Caki2 (cell line): ENCODE measurements around the gene EPHB2. TPM values are rescaled to one million over a fixed set of nuclear protein-coding genes. Genes with fewer than 3 reads are reported as not detected.

Experiments used
- DNase-seq: peaks from one replicate; pipeline ENCODE4 v3.0.0-alpha.2; 2015; ENCODE audit warnings: low read depth
- in situ Hi-C: cut with HindIII; loops from 2 replicates; pipeline ENCODE4 v1.10.0; 2016; ENCODE audit warnings: low sequenced_read_pairs, low pct_unique_long_range_greater_than_20kb, mixed read lengths
- total RNA-seq: library from RNA; depleted of rRNA; stranded (reverse); fragments of >200 nt; shearing (Covaris generic); gene quantifications from 2 replicates; pipeline ENCODE4 v1.2.3, GENCODE V29; 2014; ENCODE audit warnings: low replicate concordance

The EPHB2 gene
- total RNA-seq, 1 experiment from 2014 or later, result 14.5 TPM

DNA sequence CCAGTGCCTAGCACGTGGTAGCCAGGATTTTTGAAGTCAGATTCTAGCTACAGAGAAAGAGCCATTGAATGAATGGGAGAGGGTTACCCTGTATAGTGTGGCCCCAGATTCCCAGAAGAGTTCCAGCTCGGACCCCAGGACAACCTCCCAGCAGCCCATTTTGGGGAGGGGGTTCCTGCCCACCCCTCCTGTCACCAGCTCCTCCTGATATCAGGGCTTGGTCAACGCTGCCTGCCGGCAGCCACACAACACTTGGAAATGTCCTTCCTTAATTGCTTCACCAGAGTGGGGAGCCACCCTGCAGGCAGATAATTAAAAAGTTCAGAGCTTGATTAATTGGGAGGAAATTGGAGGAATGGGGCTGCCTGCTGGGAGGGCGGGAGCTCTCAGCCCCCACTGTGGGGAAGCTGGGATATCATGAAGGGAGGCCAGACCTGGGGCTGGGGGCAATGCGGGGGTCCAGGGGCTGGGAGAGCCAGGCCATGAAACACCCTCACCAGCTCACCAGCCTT is 141.6 kb downstream of the EPHB2 start:
- no peak for DNase-seq
- in situ Hi-C loops, result no loop called here

DNA sequence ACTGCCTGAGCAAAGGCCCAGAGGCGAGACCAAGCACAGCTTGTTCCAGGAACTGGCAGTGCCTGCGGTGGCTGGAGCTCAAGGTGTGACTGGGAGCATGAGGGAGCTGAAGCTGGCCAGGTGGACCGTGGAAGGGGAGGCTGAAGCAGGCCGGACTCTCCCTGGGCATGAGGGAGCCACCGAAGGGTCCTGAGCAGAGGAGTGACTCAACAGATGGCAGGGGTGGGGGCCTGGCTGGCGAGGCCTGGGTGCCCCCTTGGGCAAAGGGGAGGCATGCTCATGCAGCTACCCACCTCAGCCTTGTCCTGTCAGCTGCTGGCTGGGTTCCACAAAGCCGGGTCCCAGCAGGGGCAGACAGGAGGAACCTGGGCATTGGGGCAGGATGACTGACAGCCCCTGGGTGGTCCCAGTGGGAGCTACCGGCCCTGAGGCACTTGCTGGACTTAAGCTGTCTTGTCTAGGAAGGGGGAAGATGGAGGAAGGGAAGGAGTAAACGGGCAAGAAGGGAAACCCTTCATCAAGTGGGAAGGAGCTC is 143.1 kb downstream of the EPHB2 start:
- in situ Hi-C loops, result no loop called here
- DNase-seq, result no peak

DNA sequence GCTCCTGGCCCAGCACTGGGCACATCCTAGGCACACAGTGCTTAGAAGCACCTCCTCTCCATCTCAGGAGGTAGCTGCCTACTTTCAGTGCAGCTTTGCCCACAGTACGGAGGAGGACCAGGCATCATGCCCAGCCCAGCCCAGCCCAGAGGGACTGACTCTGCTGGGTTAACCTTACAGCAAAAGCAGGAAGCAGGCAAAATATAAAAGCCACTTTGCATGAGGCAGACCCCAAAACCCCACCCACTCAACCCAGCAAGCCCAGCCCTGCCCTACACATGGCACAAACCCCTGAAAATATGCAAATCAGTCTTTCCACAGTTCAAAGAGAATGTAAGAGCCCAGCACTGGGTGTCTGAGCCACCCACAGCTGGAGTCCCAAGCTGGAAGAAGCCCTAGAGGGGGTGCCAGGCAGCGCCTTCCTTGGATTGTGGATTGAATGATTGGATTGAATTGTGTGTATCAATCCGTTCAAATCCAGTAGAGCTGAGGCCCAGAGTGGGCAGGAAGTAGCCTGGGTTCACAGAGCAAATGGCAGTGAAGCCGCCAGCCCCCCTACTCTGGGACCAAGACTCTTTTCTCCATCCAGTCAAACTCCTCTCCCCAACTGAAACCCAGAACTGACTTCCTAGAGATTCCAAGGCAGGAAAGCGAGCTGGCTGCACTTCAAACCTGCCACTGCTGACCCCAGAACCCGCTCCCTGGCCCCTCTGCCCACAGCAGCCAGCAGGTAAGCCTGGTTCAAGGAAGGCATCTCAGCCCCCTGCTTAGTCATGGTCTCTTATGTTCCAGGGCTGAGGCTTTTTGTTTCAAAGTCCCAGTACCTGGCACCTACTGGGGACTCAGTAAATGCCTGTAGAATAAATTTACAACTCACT is 144.3 kb downstream of the EPHB2 start:
- in situ Hi-C loops, result no loop called here
- DNase-seq, result no peak

DNA sequence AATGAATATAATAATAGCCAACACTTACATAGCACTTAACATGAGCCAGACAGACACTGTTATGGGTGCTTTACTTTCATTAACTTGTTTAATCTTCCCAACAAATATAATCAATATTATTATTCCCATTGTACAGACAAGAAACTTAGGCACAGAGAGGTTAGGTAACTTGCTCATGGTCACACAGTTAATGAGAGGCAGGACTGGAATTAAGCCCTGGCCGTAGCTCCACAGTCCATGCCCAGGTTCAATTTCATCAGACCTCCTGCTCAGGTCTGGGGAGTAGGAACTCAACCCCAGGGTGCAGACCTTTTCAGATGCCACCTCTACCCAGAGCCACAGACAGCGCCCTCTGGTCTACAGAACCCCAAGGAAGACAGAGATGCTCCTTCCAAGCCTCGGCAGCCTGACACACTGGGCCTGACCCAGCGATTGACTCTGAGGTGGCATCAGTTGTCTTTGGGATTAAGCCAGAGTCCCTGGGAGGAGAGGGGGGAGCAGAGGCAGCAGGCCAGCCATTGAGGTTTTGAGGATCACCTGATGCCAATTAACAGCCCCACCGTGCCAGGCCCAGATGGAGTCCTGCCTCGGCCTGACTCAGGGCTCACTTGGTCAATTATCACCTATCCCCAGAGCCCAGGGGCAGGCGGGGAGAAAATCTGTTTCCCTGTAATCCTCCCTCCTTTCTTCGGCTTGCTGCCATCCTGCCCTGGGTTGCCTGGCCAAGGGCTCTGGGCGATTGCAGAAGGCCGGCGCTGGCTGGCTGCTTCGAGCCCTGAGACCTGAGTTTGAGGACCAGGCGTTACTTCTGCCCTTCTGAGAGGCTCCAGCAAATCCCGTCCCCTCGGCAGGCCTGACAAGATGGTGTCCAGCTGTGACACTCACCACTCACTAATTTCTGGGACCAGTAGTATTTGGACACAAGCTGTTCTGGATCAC is 145.3 kb downstream of the EPHB2 start:
- DNase-seq, result no peak
- in situ Hi-C loops, result no loop called here

DNA sequence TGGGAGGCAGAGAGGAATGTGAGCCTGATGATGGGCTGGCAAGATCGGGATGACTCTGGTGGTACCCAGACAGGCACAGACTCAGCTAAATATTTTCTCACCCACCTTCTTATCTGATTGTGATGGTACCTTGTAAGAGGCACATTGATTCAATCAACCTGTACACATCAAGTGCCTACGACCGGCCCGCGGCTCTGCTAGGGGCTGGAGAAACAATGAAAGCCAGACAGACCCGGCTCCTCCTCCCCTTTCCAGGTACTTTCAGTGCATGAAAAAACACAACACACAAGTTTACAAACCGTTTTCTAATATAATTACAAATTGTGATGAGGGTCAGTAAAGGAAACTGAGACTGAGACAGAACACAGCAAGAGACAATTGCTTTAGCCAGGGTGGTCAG is 147.0 kb downstream of the EPHB2 start:
- no peak for DNase-seq
- in situ Hi-C loops, result no loop called here

DNA sequence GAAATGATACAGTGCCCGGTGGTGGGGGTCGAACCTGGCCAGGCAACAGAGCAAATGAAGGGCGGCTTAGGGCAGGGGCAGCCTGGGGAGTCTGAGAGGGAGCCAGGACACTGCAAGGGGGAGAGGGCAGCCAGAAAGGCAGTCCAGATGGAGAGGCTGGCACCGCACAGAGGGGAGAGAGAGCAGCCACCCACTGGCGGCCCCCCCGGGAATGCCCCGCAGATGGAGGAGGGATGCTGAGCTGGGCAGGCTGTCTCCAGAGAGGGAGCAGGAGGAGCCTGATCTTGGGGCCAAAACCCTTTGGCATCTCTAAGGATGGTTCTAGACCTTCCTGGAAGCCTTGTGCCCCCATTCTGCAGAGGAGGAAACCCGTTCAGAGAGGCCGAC is 149.8 kb downstream of the EPHB2 start:
- in situ Hi-C loops, result no loop called here
- no peak for DNase-seq

DNA sequence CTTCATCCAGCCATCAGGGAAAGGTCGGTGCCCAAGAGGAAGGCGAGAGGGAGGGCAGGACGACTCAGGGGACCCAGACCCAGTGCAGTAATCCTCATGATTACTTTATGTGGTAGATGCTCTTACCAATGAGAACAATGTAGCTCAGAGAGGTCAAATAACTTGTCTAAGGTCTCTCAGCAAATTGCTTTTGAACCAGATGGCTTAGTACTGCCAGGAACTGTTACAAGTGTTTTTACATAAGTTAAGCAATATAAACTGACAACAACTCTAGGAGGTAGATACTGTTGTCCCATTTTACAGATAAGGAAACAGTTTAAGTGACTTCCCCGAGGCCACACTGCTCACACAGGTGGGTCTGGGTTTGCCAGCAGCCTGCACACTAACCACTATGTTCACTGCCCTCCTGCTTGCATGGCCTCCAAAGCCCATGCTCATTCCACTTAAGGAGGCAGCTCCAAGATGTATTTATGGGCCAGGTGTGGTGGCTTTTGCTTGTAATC is 150.3 kb downstream of the EPHB2 start:
- in situ Hi-C loops, result no loop called here
- DNase-seq, result no peak

DNA sequence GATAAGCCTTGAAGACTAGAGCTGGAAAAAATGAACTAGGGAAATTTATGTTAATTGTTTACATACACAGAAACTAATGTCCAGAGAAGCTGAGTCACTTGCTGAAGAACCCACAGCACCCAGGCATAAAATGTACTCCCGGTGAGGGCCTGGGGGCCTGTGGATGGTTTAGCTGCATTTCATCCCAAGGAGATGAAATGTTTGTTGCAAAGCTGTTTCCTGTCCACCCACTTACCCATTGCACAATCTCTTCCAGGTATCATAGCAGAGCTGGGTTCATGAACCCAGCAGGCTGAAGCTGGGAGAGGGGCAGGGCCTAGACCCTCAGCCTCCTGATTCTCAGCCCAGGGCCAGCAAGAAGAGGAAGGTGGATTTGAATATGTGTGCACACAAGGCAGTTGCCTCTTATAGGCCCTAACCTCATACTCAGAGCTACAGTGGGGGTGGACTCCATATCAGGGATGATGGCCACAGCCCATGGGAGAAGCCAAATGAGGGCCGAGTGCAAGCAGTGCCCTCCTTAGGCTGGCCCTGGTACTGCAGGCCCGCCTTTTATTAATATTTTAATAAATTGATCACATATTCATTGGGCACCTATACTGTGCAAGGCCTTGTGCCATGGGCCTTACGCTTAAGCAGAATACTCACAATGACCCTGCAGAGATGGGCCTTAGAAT is 151.3 kb downstream of the EPHB2 start:
- peak; percentile 11 for DNase-seq
- in situ Hi-C loops, result no loop called here

DNA sequence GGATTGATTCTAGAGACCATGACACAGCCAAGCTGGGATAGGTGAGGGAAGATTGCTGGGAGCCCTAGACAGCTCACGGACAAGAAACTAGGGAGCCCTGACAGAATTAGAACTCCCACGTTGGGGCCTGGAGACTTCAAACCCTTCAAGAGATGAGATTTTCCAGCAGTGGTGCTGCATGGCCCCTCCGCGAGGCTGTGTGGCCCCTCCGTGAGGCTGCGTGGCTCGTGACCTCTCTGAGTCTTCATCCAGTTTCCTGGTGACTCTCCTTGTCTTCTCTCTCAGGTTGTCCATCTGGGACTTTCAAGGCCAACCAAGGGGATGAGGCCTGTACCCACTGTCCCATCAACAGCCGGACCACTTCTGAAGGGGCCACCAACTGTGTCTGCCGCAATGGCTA is 152.1 kb downstream of the EPHB2 start:
- no peak for DNase-seq
- in situ Hi-C loops, result no loop called here

DNA sequence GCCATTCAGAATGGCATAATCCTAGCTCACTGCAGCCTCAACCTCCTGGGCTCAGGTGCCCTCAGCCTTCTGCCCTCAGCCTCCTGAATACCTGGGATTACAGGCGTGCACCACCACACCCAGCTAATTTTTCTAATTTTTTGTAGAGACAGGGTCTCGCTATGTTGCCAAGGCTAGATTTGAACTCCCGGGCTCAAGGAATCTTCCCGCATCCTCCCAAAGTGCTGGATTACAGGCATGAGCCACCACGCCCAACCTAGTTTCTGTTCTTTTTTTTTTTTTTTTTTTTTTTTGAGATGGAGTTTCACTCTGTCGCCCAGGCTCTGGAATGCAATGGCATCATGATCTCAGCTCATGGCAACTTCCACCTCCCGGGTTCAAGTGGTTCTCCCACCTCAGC is 153.1 kb downstream of the EPHB2 start:
- in situ Hi-C loops, result no loop called here
- DNase-seq, result no peak

DNA sequence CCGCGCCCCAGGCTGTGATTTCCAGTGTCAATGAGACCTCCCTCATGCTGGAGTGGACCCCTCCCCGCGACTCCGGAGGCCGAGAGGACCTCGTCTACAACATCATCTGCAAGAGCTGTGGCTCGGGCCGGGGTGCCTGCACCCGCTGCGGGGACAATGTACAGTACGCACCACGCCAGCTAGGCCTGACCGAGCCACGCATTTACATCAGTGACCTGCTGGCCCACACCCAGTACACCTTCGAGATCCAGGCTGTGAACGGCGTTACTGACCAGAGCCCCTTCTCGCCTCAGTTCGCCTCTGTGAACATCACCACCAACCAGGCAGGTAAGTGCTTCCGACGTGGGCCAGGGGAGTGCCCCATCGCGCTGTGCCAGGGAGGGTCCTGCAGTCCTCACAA is 154.2 kb downstream of the EPHB2 start:
- in situ Hi-C loops, result no loop called here

DNA sequence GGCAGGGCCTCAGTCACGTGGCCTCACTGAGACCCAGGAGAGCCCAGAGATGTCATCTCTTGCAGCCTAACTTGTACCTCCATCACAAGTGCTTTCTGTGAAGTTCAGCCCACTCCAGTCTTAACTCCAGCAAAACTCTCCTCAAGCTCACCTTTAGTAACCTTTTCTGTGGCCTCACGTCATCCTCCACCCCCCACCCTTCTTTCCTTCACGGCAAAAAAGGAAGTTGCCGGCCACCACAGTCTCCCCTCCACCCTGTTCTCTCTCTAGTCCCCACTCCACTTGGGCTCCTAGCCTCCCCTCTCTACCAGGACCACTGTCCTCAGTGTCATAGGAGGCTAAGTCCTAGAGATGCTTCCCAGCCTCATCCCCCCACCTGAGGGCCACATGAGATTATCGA is 155.1 kb downstream of the EPHB2 start:
- DNase-seq, result no peak
- in situ Hi-C loops, result no loop called here

More for the DNA sequence above, 154.2 kb downstream of the EPHB2 start:
- DNase-seq, result no peak

DNA sequence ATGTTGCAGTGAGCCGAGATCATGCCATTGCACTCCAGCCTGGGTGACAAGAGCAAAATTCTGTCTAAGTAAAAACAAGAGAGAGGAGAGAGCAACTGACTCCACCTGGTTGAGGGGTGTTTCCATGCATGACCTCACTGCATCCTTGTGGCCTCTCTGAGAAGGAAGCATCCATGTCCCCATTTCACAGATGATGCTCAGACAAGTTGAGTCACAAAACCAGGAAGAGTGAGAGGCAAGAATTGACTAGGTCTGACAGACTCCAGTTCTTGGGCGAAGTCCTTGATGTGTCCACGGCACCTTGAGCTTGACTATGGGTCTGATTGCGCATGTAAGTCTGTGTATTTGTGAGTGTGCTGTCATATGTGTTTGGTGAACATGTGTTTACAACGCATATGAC is 156.2 kb downstream of the EPHB2 start:
- DNase-seq, result no peak
- in situ Hi-C loops, result no loop called here

DNA sequence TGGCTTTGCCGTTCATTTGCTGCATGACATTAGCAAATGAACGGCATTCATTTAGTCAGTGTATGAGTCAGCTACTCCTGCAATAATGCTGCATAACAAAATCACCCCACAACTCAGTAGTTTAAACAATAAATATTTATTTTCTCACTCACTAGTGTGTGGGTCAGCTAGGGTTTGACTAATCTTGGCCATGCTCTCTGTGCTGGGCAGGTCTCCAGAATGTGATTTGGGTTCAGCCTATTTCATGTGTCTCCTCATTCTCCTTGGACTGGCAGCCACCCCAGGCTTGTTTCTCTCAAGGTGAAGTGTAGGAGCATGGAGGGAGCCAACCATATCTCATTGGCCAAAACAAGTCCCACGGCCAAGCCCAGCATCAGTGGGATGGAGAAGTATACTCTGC is 157.7 kb downstream of the EPHB2 start:
- in situ Hi-C loops, result no loop called here
- DNase-seq, result no peak

DNA sequence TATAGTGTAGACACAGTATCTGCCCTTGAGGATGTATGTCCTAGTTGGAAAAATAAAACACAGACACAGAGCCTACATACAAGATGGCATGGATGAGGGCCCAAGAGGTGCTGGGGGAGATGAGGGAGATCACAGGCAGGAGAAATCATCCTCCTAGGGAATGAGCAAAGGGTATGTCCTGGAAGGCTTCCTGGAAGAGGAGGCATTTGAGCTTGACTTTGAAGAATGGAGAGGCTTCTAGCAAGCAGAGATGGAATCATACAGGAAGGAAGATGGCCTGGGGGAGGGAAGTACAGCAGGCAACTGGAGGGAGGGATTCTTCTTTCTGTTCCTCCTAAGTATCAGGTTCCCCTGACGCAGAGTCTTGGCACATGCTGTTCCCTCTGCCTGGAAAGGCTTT is 158.7 kb downstream of the EPHB2 start:
- no peak for DNase-seq
- in situ Hi-C loops, result no loop called here

DNA sequence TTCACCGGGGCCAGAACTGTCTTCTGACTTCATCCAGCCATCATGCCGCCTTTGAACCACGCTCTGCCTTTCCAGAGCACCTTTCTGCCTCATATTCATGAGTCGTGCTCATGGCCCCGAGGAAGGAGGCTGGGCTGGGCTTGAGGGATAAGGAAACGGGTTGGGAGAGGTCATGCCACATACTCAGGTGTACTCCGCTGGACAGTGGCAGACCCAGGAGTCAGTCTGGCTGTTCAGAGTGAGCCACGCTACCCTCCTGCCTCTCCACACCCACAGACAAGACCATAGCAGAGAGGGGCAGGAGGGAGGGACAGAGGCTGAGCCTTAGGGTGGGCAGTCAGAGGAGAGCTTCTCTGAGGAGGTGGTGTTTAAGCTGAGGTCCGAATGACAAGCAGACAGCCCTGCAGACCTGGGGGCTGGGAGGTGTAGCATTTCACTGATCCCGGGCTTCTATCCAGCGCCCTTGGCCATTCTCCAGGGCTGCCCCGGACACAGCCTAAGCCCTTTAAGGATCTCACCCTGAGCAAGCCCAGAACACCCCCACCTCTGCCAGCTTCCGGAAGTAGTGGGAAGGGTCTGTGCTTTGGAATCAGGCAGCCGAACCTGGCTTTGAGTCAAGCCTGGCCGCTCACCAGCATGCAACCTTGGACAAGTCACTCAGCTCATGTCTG is 159.7 kb downstream of the EPHB2 start:
- in situ Hi-C loops, result no loop called here
- DNase-seq, result peak; percentile 49

DNA sequence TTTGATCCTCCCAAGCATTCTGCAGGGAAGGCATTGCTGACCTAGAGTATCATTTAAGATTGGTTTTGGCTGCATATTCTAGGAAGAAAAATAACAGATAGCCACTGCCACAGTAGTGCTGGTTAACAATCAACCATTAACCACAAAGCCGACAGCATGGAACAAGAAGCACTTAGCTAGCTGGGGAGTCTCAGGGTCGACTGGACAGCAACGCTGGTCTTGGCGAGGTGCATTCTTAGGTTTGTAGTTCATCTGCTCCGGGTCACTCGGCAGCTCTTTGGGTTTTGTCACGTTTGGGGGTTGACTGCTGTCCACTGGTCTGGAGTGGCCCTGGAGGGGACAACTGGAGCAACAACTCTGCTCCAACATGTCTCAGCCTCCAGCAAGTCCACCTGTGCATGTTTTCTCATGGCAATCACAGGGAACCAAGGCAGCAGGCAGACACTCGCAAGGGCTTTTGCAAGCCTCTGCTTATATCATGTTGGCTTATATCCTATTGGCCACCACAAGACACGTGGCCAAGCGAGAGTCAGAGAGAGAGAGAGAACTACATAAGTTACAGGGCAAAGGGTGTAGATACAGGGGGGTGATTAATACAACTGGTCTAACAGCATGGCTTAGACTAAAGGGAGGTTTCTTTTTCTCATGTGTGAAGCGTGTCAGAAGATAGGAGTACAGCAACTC is 162.5 kb downstream of the EPHB2 start:
- in situ Hi-C loops, result no loop called here
- peak; percentile 89 for DNase-seq
